Measurements from ENCODE around the gene CERK.

DNA sequence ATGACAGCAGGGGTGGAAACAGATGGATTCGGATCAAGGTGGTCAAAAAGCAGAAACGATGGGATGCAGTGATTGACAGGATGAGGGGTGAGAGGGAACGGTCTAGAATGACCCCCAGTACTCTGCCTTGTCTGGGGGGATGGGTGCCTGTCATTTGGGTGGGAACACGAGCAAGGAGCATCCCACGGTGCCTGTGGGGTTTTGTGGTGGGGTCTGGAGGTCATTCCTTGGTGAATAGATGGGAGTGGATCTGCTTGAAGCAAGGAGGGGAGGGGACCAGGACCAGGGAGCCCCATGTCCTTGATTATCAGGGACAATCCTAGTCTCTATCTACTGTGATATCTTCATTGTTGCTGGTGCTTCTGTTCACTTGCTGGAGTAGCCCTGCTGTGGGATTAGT is 8.1 kb upstream of the CERK start:
- TF ChIP-seq, protein P1, sequence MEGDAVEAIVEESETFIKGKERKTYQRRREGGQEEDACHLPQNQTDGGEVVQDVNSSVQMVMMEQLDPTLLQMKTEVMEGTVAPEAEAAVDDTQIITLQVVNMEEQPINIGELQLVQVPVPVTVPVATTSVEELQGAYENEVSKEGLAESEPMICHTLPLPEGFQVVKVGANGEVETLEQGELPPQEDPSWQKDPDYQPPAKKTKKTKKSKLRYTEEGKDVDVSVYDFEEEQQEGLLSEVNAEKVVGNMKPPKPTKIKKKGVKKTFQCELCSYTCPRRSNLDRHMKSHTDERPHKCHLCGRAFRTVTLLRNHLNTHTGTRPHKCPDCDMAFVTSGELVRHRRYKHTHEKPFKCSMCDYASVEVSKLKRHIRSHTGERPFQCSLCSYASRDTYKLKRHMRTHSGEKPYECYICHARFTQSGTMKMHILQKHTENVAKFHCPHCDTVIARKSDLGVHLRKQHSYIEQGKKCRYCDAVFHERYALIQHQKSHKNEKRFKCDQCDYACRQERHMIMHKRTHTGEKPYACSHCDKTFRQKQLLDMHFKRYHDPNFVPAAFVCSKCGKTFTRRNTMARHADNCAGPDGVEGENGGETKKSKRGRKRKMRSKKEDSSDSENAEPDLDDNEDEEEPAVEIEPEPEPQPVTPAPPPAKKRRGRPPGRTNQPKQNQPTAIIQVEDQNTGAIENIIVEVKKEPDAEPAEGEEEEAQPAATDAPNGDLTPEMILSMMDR (IDR thresholded peaks at IDR 0.05; ENCODE audit: low read length), result no peak
- no peak for TF ChIP-seq EZH2phosphoT487 (IDR thresholded peaks at IDR 0.05; ENCODE audit: low read length)
